Choroid plexus epithelial cell (primary cell): ENCODE measurements around the gene ZSCAN21.
"Not testable (repeated sequence)": the region's sequence is repeated elsewhere in the genome, so short reads cannot be mapped to it uniquely, and the experiment has no call there.

Experiments used
- DNase-seq: peaks from one replicate; pipeline ENCODE4 v3.0.0-alpha.2; 2010; ENCODE audit warnings: low read depth
- H3K4me3 ChIP-seq: 2 replicates; pipeline ENCODE4 v1.5.1; 2011; ENCODE audit warnings: low read depth, mild to moderate bottlenecking, control low read depth, low read length, moderate library complexity
- TF ChIP-seq, protein P1 (sequence below): conservative IDR thresholded peaks from 2 replicates; pipeline ENCODE4 v1.5.1; 2011; ENCODE audit warnings: low read depth, mild to moderate bottlenecking, control low read depth, inconsistent platforms, low read length, moderate library complexity

The ZSCAN21 gene

DNA sequence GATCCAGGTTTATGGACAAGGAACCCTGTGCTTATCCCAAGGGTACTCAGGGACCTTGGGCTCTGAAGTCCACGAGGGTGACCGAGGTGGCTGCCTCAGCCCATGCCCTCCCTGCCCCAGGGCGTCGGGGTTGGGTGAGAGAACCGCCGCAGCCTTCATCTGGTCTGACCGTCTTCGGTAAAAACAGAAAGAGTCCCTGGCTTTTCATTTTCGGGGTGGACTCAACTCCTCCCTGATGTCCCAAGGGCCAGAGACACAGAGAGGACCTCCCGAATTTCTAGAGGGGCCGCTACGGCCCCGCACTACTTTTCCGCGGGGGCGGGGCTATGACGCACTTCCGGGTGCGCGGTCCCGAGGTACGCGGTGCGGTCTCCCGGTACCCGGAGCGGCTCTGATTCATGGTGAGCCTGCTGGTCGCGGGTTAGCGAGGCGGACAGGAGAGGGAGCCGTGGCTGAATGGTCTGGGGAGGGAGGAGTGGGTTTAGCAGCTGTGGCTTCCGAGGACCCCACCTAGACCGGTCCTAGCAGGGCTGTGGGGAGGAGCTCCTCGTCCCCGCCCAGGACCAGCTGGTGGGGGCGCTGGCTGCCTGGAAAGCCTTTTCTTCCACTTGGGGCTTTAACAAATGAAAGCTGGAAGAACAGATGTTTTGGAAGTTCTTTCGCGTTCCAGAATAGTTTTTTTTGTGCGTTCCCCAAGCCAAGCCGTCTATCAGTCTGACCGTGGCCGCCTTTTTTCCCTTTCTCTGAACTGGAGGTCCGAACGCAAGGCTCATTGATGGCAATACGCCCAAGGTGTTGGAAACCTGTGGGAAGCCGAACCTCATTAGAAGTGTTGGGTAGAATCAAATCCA, at the start of gene ZSCAN21:
Gene ZSCAN21 (plus strand): TSS at position 334 of the 851 bp plus-strand sequence. CDS start 7,233 bp downstream, outside the sequence.
- H3K4me3 ChIP-seq, result peak within 1 kb of the TSS; percentile 95
- TF ChIP-seq, protein P1, sequence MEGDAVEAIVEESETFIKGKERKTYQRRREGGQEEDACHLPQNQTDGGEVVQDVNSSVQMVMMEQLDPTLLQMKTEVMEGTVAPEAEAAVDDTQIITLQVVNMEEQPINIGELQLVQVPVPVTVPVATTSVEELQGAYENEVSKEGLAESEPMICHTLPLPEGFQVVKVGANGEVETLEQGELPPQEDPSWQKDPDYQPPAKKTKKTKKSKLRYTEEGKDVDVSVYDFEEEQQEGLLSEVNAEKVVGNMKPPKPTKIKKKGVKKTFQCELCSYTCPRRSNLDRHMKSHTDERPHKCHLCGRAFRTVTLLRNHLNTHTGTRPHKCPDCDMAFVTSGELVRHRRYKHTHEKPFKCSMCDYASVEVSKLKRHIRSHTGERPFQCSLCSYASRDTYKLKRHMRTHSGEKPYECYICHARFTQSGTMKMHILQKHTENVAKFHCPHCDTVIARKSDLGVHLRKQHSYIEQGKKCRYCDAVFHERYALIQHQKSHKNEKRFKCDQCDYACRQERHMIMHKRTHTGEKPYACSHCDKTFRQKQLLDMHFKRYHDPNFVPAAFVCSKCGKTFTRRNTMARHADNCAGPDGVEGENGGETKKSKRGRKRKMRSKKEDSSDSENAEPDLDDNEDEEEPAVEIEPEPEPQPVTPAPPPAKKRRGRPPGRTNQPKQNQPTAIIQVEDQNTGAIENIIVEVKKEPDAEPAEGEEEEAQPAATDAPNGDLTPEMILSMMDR, result no peak
- DNase-seq, result peak; percentile 86

DNA sequence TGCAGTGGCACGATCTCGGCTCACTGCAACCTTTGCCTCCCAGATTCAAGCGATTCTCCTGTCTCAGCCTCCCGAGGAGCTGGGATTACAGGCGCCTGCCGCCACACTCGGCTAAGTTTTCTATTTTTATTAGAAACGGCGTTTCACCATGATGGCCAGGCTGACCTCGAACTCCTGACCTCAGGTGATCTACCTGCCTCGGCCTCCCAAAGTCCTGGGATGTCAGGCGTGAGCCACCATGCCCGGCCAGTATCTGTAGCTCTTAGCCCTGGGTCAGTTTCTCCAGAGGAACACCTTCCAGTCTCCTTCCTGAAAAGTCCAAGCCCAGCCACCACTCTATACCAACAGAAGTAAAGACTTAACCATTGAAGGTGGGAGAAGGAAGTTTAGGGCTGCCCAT, 49.3 kb upstream of the ZSCAN21 start:
- no peak overlapping the region for H3K4me3 ChIP-seq
- no peak for DNase-seq
- TF ChIP-seq, protein P1, result no peak

DNA sequence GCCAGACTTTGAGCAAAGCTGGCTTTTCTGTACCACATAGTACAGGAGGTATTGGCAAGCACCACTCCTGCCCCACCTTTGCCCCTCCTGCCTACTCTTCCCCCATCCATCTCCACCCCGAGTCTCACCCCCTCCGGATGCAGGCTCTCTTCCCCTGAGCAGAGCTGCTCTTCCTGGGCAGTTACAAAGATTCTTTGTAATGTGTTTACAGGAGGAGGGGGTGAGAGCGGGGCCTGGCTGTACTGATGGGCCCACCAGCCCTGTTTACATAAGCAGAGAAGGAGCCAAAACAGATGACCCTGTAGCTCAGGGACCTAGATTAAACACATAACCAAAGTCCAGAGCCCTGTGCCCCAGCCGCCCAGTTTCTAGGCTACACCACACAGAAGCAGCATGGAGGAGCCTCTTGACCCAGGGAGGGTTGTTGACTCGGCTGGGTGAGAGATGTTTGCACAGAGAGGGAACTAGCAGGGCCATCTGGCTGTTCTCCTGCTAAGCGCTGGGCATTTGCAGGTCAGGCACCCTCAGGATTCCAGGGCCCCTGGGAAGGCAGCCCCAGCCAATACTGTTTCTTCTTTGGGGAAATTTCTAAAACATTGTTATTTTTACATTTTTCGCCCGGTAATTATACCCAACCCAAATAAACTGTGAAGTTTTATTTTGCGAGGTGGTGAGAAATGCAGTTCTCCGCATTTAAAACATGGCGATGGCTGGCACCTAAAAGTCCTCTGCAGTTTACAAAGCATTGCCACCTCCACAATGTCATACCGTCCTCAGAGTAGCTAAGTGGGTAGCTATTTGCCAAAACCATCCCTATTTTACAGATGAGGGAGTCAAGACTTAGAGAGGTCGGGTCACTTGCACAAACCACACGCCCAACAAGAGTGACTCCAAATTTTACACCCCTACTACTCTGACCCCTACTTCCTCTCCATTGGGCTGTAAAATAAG, 45.6 kb upstream of the ZSCAN21 start:
- H3K4me3 ChIP-seq, result no peak overlapping the region
- TF ChIP-seq, protein P1, result no peak
- peak; percentile 54 for DNase-seq

DNA sequence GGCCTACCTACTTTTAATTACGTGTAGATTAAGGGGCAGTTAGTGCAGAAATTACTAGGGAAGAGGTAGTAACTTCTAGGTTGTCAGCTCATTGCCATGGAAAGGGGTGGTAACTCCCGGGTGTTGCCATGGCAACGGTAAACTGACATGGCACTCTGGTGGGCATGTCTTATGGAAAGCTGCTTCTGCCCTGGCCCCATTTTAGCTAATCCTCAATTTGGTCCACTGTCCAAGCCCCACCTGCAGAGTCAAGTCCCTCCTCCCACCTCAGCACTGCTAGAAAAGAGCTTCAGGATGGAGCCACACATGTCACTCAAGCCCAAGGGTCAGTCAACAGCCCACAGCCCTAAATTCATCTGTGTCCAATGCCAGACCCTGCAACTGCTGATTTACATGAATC, 41.7 kb upstream of the ZSCAN21 start:
- no peak overlapping the region for H3K4me3 ChIP-seq
- TF ChIP-seq, protein P1, result no peak
- no peak for DNase-seq

DNA sequence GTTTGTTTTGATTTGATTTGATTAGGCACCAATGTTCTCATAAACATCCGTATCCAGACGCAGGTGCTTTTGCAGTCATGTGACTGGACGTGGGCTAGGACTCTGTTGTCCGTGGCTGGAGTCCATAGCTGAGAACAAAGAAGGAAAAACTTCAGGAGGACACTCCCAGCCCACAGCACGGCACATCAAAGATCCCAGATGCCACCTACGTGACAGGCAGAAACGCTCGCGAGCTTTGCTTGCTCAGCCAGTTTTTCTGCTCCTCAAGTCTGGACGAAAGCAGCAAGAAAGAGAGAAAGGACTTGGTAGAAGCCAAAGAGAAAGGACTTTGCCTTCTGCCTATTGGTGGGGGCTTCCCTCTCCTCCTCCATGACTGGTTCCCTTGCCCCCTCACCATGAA, 41.0 kb upstream of the ZSCAN21 start:
- H3K4me3 ChIP-seq, result no peak overlapping the region
- TF ChIP-seq, protein P1, result no peak
- no peak for DNase-seq

DNA sequence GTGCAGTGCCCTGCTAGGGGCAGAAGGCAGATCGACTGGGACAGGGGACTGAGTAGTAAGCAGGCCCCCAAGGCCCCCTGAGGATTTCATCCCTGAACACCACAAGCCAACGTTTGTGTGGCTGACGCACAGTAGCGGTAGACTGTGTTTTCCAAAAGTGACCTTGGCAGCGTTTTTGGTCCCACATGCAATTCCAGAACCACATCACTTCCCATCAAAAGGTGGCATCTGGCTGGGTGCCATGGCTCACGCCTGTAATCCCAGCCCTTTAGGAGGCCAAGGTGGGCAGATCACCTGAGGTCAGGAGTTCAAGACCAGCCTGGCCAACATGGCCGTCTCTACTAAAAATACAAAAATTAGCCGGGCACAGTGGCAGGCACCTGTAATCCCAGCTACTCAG, 39.6 kb upstream of the ZSCAN21 start:
- DNase-seq, H3K4me3 ChIP-seq: not testable (repeated sequence)

DNA sequence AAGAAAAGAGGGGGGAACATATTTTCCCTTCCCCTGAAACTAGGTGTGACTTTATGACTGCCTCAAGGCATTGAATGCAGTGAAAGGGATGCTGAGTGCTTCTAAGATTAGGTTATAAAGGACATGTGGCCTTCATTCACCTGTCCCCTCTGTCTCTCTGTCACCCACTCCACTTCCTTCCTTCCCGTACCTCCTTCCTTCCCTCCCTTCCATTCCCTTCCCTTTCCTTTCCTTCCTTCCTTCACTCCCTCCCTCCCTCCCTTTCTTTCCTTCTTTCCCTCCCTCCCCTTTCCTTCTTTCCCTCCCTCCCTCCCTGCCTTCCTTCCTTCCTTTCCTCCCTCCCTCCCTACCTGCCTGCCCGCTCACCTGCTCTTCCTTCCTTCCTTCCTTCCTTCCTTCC, 38.7 kb upstream of the ZSCAN21 start:
- TF ChIP-seq, protein P1, result no peak
- DNase-seq, result no peak
- no peak overlapping the region for H3K4me3 ChIP-seq
